GM18517 (cell line): Measurements from ENCODE around the gene CXCL6.

Source experiments
- ATAC-seq: cut with Tn5 transposase; IDR thresholded peaks from one replicate; pipeline ENCODE4 v1.9.1; 2021; ENCODE audit warnings: mild to moderate bottlenecking, moderate library complexity; ENCODE audit not compliant: unreplicated experiment

The CXCL6 gene

GRCh38 chr4:73841243-73841925, 4.9 kb downstream of the CXCL6 start:
- no peak for ATAC-seq

GRCh38 chr4:73842696-73843095, 6.2 kb downstream of the CXCL6 start:
- no peak for ATAC-seq

GRCh38 chr4:73843369-73843768, 6.9 kb downstream of the CXCL6 start:
- no peak for ATAC-seq

GRCh38 chr4:73844345-73844744, 7.9 kb downstream of the CXCL6 start:
- ATAC-seq, result no peak

GRCh38 chr4:73844806-73845205, 8.3 kb downstream of the CXCL6 start:
- no peak for ATAC-seq

GRCh38 chr4:73847526-73848182, 11.2 kb downstream of the CXCL6 start:
- ATAC-seq, result no peak

GRCh38 chr4:73848183-73848777, 11.8 kb downstream of the CXCL6 start:
- no peak for ATAC-seq

- ATAC-seq, result no peak
Observed at GRCh38 chr4:73850261-73850970, 13.9 kb downstream of the CXCL6 start.

GRCh38 chr4:73851293-73851692, 14.8 kb downstream of the CXCL6 start:
- ATAC-seq, result no peak

GRCh38 chr4:73852771-73853170, 16.3 kb downstream of the CXCL6 start:
- no peak for ATAC-seq

GRCh38 chr4:73853246-73853704, 16.8 kb downstream of the CXCL6 start, which contains the start of gene PF4V1:
TSS of gene PF4V1 (plus strand) at chr4:73853296. CDS start at chr4:73853363, 67 bp downstream.
- no peak for ATAC-seq

- no peak for ATAC-seq
Observed at GRCh38 chr4:73853718-73854473, 17.4 kb downstream of the CXCL6 start.

GRCh38 chr4:73855406-73855805, 18.9 kb downstream of the CXCL6 start:
- ATAC-seq, result no peak

- no peak for ATAC-seq
Observed at GRCh38 chr4:73856518-73856917, 20.0 kb downstream of the CXCL6 start.

GRCh38 chr4:73859614-73860088, 23.2 kb downstream of the CXCL6 start:
- no peak for ATAC-seq

- ATAC-seq, result no peak
Observed at GRCh38 chr4:73860181-73860580, 23.7 kb downstream of the CXCL6 start.

GRCh38 chr4:73860917-73861316, 24.4 kb downstream of the CXCL6 start:
- no peak for ATAC-seq

- ATAC-seq, result no peak
Observed at GRCh38 chr4:73862322-73862721, 25.8 kb downstream of the CXCL6 start.

- ATAC-seq, result no peak
Observed at GRCh38 chr4:73864365-73864764, 27.9 kb downstream of the CXCL6 start.

GRCh38 chr4:73864961-73865360, 28.5 kb downstream of the CXCL6 start:
- no peak for ATAC-seq
